Measurements from ENCODE around the gene SLC23A2. TPM values are rescaled to one million over a fixed set of nuclear protein-coding genes. Genes with fewer than 3 reads are reported as not detected.

Gene SLC23A2
- total RNA-seq, 1 experiment from 2014 or later: 14.6 TPM

- H3K4me1 ChIP-seq (ENCODE audit: control insufficient read depth, insufficient read depth, low read length): no peaks in the 10 kb centered on the region
- intact Hi-C loops (cut with micrococcal nuclease; ENCODE audit: unreplicated experiment) (no loop called here), in situ Hi-C loops (cut with HindIII; ENCODE audit: low pct_unique_long_range_greater_than_20kb, low sequenced_read_pairs) (no loop called here)
- H3K4me3 ChIP-seq (ENCODE audit: low read depth in 2 of 2, low read length in 2 of 2): no peak overlapping the region
- DNase-seq (ENCODE audit: low read depth, low spot score): no peak
- POLR2A ChIA-PET: no interaction called here
- no peaks in the 10 kb centered on the region for H3K9me3 ChIP-seq (ENCODE audit: control insufficient read depth, insufficient read depth, low read depth, low read length)
- no peak for ATAC-seq
- no peaks in the 10 kb centered on the region for H3K36me3 ChIP-seq (ENCODE audit: control insufficient read depth, insufficient read depth, low read length)
- no TSS peak for BruUV-seq (replicated peaks)
- TF ChIP-seq REST (IDR thresholded peaks at IDR 0.05; ENCODE audit: insufficient read depth in 1 of 2, low read depth in 2 of 2, low read length in 1 of 2): no peak
- no peak for TF ChIP-seq CTCF (IDR thresholded peaks at IDR 0.05)
- TF ChIP-seq SIN3A (IDR thresholded peaks at IDR 0.05; ENCODE audit: borderline replicate concordance, insufficient read depth, low read depth, low read length): no peak
- CTCF ChIA-PET: interaction anchor here (0.6 kb wide), 1 partner anchor 354 kb away, joined by 6 read pairs; no protein-coding TSS in a partner anchor
- H3K27ac ChIP-seq (ENCODE audit: low read length): no peak overlapping the region
- H3K27me3 ChIP-seq (ENCODE audit: control insufficient read depth, insufficient read depth, low read length): no peaks in the 10 kb centered on the region
Observed at GRCh38 chr20:4832469-4832868, 168.8 kb downstream of the SLC23A2 start.

- Histone ChIP-seq H3K4me1 (ENCODE audit: control insufficient read depth, insufficient read depth, low read length) (no peaks in the 10 kb centered on the region), H3K4me3 (ENCODE audit: low read depth in 2 of 2, low read length in 2 of 2) (no peak overlapping the region), H3K27me3 (ENCODE audit: control insufficient read depth, insufficient read depth, low read length) (no peaks in the 10 kb centered on the region), H3K9me3 (ENCODE audit: control insufficient read depth, insufficient read depth, low read depth, low read length) (no peaks in the 10 kb centered on the region), H3K36me3 (ENCODE audit: control insufficient read depth, insufficient read depth, low read length) (no peaks in the 10 kb centered on the region), H3K27ac (ENCODE audit: low read length) (no peak overlapping the region)
- BruUV-seq (replicated peaks): no TSS peak
- CTCF ChIA-PET: no interaction called here
- TF ChIP-seq CTCF (IDR thresholded peaks at IDR 0.05) (no peak), SIN3A (IDR thresholded peaks at IDR 0.05; ENCODE audit: borderline replicate concordance, insufficient read depth, low read depth, low read length) (no peak), REST (IDR thresholded peaks at IDR 0.05; ENCODE audit: insufficient read depth in 1 of 2, low read depth in 2 of 2, low read length in 1 of 2) (no peak), TCF7L2 (IDR thresholded peaks at IDR 0.05; ENCODE audit: low read depth, low read length) (no peak), POLR2AphosphoS5 (IDR thresholded peaks at IDR 0.05; ENCODE audit: low read depth, low read length) (no peak)
- intact Hi-C loops (cut with micrococcal nuclease; ENCODE audit: unreplicated experiment): no loop called here
- DNase-seq (ENCODE audit: low read depth, low spot score) (no peak), ATAC-seq (no peak)
- in situ Hi-C loops (cut with HindIII; ENCODE audit: low pct_unique_long_range_greater_than_20kb, low sequenced_read_pairs): no loop called here
- POLR2A ChIA-PET: no interaction called here
Observed at GRCh38 chr20:4830696-4831095, 170.6 kb downstream of the SLC23A2 start.

Measured in Panc1 (cell line).